Spleen (tissue), 7 donors: ENCODE measurements around the gene CITED2.

Source experiments
- POLR2A ChIP-seq, 3 donors: fragments of 450-650 bp; IDR thresholded peaks; one replicate each; pipeline ENCODE4 v1.5.1; 2017; ENCODE audit warnings: antibody characterized with exemption in 3 of 3, mild to moderate bottlenecking in 1 of 3
- POLR2AphosphoS5 ChIP-seq, 3 donors: sonication (generic); formaldehyde crosslinking; IDR thresholded peaks; one replicate each; pipeline ENCODE4 v1.5.1; 2017; ENCODE audit warnings: antibody characterized with exemption in 3 of 3
- TF ChIP-seq, protein P1 (sequence below), 11 experiments: fragments of 200-600 bp in 7 of 11; fragments of 450-650 bp in 4 of 11; sonication (generic) in 4 of 11; IDR thresholded peaks in 8 of 11; conservative IDR thresholded peaks in 3 of 11; 1 replicate in 7 of 11; 2 replicates in 4 of 11; pipeline versions ENCODE4 v1.4.0 to v1.8.0; 2016 to 2021; ENCODE audit warnings: antibody characterized with exemption in 11 of 11, inconsistent platforms in 4 of 11, mild to moderate bottlenecking in 1 of 11
- donor health status: DM: no; HTN: no; CAD: no; lungs with moderate emphysema.
- donor health status: DM: no; HTN: no; CAD: no.
- donor health status: DM: no; HTN: no; CAD: no.

DNA sequence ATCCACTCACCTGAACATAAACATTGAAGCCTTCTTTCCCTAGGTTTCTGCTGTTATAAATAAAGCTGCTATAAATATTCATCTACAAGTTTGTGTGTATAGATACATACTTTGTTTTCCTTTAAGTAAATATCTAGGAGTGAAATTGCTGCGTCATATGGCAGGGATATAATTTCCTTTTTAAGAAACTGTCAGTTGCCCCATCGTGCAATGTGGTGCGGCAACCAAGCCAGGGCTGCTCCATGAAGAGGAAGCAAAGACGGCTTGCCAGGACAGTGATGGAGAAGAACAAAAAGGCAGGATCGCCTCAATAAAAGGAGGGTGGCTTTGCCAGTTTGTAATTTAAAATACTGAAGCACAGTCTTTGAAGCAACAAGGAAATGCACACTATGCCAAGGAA, 36.6 kb downstream of the CITED2 start:
- TF ChIP-seq, protein P1, sequence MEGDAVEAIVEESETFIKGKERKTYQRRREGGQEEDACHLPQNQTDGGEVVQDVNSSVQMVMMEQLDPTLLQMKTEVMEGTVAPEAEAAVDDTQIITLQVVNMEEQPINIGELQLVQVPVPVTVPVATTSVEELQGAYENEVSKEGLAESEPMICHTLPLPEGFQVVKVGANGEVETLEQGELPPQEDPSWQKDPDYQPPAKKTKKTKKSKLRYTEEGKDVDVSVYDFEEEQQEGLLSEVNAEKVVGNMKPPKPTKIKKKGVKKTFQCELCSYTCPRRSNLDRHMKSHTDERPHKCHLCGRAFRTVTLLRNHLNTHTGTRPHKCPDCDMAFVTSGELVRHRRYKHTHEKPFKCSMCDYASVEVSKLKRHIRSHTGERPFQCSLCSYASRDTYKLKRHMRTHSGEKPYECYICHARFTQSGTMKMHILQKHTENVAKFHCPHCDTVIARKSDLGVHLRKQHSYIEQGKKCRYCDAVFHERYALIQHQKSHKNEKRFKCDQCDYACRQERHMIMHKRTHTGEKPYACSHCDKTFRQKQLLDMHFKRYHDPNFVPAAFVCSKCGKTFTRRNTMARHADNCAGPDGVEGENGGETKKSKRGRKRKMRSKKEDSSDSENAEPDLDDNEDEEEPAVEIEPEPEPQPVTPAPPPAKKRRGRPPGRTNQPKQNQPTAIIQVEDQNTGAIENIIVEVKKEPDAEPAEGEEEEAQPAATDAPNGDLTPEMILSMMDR (IDR thresholded peaks at IDR 0.05 in 8 of 11, conservative IDR thresholded peaks at IDR 0.05 in 3 of 11): no peak
- TF ChIP-seq POLR2A (IDR thresholded peaks at IDR 0.05): no peak
- peak in 1 of 3 donors; percentile 22 for TF ChIP-seq POLR2AphosphoS5 (IDR thresholded peaks at IDR 0.05)
